HG03520 (cell line): ENCODE measurements around the gene RASD1.
"Not testable (repeated sequence)": the region's sequence is repeated elsewhere in the genome, so short reads cannot be mapped to it uniquely, and the experiment has no call there.

Experiments
- ATAC-seq: cut with Tn5 transposase; IDR thresholded peaks from one replicate; pipeline ENCODE4 v1.9.1; 2021; ENCODE audit warnings: mild to moderate bottlenecking, moderate library complexity; ENCODE audit not compliant: unreplicated experiment

The RASD1 gene

DNA sequence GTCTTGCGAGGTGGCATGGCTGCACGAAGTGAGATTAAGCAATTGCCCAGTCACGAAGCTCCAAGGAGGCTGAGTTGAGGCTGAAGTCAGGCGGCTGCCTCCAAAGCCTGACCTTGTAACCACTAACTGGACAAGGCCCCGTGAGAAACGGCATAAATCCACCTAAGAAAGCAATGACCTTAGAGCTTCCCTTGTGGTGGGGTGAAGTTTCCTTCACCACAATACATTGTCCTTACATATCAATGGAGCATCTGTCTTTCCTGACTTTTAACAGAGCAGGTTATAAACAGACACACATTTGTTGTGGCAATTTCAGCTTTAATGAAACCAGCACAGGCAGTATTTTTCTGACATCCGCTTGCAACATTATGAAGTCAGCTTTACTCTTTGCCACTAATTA is 21.9 kb downstream of the RASD1 start:
- ATAC-seq, result no peak

DNA sequence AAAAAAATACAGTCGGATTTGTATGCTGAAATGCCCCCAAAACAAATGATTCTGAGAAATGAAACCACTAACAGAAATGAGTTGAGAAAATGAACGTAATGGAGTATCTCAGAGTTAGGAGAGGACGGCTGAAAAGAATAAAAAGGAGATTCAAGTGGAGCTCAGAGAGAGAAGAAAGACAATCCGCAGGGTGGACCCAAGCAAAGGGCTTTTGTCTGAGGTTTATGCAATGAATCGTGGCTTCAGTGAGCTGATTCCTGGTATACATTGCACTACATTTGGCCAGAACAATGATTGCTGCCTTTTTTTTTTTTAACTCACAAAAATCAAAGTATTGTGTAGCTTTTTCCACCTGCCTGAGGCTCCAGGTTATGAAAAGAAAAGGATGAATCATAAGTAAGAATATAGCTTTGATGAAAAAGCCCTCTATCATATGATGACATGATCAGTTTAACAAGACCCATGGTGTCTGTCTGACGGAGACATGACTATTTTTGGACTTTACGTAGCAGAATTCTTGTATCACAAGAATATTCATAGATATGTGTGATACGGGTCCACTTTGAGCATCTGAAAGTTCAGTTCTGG is 23.8 kb downstream of the RASD1 start:
- no peak for ATAC-seq

DNA sequence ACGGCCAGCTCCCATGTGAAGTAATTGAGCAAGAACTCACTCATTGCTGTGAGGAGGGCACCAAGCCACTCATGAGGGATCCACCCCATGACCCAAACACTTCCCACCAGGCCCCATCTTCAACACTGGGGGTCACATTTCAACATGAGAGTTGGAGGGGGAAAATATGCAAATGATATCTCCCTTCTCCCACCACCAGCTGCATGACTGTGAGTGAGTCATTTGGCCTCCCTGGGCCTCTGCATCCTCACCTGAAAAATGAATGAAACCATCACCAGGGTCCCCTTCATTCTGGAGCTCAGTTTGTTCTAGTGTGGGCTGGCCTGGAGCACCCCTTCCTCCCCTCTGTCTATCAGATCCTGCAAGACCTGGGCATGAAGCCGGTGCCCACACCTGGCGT is 26.2 kb downstream of the RASD1 start:
- ATAC-seq, result no peak

GRCh38 chr17:17469358-17469757 is 26.8 kb downstream of the RASD1 start:
- ATAC-seq, result no peak

DNA sequence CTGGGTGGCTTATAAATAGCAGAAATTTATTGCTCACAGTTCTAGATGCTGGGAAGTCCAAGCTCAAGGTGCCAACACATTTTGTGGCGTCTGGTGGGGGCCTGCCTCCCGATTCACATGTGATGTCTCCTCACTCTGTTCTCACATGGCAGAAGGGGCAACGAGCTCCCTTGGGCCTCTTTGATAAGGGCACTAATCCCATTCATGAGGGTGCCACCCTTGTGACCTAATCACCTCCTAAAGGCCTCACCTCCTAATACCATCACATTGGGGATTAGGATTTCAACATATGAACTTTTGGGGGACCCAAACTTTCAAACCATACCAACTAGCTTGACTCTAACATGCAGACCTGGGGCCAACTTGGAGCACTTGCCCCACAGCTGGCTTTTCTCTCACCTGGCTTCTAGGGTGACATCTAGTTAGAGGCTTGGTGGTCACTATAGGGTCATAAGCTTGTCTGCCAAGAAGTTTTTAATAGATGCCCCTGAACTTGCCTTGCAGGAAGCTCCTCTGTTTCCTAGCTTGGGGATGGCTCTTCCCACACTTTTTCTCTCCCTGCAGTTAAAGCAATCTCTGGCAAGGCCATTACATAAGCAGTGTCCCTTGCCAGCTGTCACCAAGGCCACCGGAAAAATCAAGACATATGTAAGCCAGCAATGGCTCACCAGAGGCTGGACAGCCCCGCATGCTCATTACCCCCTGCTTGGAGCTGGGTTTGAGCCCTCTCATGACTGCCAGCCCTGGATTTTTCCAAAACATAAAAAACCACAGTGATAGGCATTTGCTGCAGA is 27.8 kb downstream of the RASD1 start:
- no peak for ATAC-seq

DNA sequence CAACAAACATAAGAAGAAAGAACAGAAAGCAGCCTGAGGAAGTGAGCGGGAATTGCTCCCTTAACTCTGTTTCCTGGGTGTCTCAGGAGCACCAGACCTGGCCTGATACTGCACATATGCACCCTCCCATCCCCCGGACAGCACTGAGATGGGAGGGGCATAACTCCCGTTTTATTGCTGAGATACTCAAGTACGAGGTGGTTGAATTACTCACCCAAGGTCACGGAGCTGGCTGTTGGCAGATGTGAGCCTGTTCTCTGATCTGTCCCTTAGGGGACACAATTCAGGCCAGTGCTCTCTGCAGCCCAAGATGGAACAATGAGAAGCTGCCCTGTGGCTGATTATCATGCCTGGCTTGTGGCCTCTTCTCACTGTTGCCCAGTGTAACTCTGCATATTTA is 28.5 kb downstream of the RASD1 start:
- ATAC-seq, result no peak

GRCh38 chr17:17467016-17467415 is 29.2 kb downstream of the RASD1 start:
- no peak for ATAC-seq

DNA sequence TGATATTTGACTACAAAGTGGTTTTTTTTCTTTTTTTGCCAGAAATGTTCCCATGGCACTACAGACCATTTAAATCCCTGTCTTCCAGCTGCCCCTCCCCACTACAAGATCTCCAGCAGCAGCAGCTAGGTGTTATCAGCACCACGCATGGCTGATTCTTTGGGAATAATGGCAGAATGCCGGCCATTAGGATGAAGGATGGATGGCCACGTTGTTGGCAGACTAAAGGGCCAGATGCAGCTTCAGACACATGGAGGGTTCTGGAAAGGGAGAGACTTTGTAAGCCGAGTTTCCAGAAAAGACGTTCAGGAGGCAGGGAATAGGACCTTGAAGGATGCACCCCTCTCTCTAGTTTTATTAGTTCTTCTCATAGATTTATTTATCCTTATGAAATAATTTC is 29.7 kb downstream of the RASD1 start:
- ATAC-seq, result no peak

DNA sequence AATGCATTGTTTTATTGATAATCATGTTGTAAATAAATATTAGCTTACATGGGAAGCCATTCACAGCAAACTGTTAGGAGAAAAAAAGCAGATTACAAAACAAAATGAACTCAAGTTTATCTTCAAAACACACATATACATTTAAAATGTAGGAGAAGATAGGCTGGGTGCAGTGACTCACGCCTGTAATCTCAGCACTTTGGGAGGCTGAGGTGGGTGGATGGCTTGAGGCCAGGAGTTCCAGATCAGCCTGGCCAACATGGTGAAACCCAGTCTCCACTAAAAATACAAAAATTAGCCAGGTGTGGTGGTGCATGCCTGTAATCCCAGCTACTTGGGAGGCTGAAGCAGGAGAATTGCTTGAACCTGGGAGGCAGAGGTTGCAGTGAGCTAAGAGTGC is 30.3 kb downstream of the RASD1 start:
- ATAC-seq, result not testable (repeated sequence)

DNA sequence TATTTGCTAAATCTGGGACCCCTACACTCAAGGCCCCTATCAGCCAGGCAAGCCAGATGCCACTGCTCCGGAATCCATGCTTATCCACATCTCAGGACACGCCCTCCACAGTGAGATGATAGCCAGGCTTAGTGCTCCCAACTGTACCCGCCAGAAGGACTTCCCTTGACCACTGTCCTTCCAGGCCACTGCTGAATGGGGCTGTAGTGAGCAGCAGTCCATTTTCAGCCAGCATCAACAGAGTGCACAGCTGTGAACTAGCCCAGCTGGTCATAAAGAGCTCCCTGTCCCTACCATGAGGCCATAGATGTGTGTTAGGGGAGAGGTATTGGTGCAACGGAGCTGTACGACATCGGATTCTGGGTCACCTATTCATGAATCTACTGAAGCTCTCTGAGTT is 32.4 kb downstream of the RASD1 start:
- ATAC-seq, result no peak

DNA sequence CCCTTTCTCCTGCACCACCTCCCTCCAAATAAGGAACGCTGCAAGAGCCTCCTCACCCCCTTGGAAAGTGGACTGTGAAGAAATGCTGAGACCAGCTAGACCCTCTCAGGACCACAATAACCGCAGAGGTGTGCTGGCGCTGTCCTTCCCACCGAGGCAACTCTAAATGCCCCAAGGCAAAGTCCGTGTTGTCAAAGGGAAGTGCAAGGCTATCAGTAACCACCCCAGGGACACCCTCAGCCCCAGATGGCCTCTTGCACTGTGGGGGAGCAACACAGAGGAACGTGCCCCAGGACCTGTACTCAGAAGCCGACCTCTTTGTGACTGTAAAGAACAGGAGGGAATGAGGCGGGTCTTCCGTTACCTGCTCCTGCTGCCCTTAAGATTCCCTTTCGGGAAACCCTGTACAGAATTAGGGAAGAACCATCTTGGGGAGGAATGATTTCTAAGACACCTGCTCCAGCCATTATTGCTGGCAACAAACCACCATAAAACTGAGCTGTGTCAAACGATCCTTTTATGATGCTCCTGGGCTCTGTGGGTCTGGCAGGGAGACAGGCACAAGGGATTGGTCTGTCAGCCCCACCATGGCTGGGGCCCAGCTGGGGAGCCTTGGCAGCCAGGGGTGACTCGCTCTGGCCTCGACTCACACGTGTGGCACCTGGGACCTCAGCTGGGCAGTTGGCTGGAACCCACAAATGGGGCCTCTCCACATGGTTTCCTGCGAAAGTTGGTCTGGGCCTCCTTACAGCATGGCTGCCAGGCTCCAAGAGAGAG is 34.0 kb downstream of the RASD1 start:
- no peak for ATAC-seq

DNA sequence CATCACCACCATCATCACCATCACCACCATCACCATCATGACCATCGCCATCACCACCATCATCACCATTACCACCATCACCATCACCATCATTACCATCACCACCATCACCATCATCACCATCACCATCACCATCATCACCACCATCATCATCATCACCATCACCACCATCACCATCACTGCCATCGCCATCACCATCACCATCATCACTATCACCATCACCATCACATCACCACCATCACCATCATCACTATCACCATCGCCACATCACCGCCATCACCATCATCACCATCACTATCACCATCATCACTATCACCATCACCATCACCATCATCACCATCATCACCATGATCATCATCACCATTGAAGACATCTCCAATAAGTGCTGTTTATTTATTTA is 36.2 kb downstream of the RASD1 start:
- no peak for ATAC-seq

GRCh38 chr17:17457680-17458079 is 38.5 kb downstream of the RASD1 start:
- ATAC-seq, result no peak

DNA sequence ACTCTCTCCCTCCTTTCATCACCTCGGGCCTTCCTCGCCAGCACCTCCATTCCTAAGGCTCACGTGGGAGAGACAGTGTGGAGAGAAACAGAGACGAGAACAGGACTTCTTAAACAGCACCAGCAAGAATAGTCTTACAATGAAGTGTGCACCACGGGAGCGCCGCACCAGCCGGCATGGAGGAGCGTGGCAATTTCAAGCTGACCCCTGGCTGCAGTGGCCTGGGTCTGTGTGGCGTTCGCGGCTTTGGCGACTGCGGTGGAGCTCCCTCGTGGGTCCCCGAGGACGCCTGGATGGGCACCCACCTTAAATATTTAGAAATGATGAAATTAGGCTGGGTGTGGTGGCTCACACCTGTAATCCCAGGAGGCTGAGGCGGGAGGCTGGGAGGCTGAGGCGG is 39.9 kb downstream of the RASD1 start:
- ATAC-seq, result no peak

- no peak for ATAC-seq
Measured at GRCh38 chr17:17455173-17455572, 41.0 kb downstream of the RASD1 start.

DNA sequence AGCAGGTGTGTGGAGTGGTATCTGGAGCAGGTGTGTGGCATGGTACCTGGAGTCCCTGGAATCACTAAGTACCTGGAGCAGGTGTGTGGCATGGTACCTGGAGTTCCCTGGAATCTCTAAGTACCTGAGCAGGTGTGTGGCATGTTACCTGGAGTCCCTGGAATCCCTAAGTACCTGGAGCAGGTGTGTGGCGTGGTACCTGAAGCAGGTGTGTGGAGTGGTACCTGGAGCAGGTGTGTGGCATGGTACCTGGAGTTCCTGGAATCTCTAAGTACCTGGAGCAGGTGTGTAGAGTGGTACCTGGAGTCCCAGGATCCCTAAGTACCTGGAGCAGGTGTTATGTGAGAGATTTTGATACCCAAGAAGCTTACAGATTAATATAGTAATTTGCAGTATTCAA is 41.5 kb downstream of the RASD1 start:
- not testable (repeated sequence) for ATAC-seq

DNA sequence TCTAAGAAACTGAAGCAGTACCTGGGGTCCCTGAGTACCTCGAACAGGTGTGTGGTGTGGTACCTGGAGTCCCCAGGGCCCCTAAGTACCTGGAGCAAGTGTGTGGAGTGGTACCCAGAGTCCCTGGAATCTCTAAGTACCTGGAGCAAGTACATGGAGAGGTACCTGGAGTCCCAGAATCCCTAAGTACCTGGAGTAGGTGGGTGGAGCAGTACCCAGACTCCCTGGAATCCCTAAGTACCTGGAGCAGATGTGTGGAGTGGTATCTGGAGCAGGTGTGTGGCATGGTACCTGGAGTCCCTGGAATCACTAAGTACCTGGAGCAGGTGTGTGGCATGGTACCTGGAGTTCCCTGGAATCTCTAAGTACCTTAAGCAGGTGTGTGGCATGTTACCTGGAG is 41.9 kb downstream of the RASD1 start:
- no peak for ATAC-seq

- no peak for ATAC-seq
Measured at GRCh38 chr17:17453088-17453487, 43.1 kb downstream of the RASD1 start.

- no peak for ATAC-seq
Measured at GRCh38 chr17:17448723-17449122, 47.5 kb downstream of the RASD1 start.

GRCh38 chr17:17448076-17448475 is 48.1 kb downstream of the RASD1 start:
- ATAC-seq, result no peak

GRCh38 chr17:17447264-17447663 is 48.9 kb downstream of the RASD1 start:
- no peak for ATAC-seq

DNA sequence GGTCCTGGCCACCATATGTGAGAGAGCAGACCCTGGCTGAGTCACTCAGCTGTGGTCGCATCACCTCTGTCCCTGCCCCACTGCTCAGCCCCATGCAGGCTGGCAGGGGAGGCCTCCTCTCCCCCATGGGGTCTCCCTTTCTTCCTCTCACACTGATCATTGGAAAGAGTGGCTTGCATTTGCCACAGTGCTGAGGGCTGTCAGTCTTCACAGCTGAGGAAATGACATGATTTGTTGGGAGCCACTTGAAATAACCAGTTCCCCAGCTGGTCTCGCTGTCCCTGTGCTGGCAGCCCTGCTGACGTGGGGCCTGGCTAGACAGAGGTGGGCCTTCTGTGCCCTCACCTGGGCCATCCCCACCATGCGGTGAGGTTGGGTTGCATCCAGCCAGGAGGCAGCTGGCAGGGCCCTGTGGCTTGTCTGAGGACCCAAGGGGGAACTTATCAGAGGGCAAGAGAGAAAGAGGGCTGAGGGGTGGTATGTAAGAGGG is 49.5 kb downstream of the RASD1 start:
- no peak for ATAC-seq
